IgD-negative memory B cell (primary cell): ENCODE measurements around the gene ATG4B. TPM values are rescaled to one million over a fixed set of nuclear protein-coding genes. Genes with fewer than 3 reads are reported as not detected.
"Not testable (repeated sequence)": the region's sequence is repeated elsewhere in the genome, so short reads cannot be mapped to it uniquely, and the experiment has no call there.

Experiments used
- H3K27ac Mint-ChIP-seq, 3 donors: one replicate each; pipeline ENCODE4 v1.8.0; 2020 to 2022; ENCODE audit warnings: mild to moderate bottlenecking in 3 of 3, mixed read lengths in 3 of 3, moderate library complexity in 1 of 3
- H3K27me3 Mint-ChIP-seq: one replicate; pipeline ENCODE4 v1.8.0; 2021; ENCODE audit warnings: mixed read lengths
- H3K36me3 Mint-ChIP-seq: one replicate; pipeline ENCODE4 v1.8.0; 2020; ENCODE audit warnings: mild to moderate bottlenecking, mixed read lengths
- H3K4me1 Mint-ChIP-seq, 3 donors: one replicate each; pipeline ENCODE4 v1.8.0; 2020 to 2022; ENCODE audit warnings: mixed read lengths in 3 of 3, mild to moderate bottlenecking in 1 of 3
- H3K4me3 Mint-ChIP-seq, 4 donors: one replicate each; pipeline ENCODE4 v1.8.0; 2020 to 2022; ENCODE audit warnings: mild to moderate bottlenecking in 4 of 4, mixed read lengths in 4 of 4, moderate library complexity in 3 of 4
- H3K9me3 Mint-ChIP-seq, 3 donors: one replicate each; pipeline ENCODE4 v1.8.0; 2020 to 2021; ENCODE audit warnings: mixed read lengths in 3 of 3, mild to moderate bottlenecking in 1 of 3
- polyA plus RNA-seq: library from polyadenylated mRNA; unstranded; fragments of 300-500 nt; fragmentation: Illumina TruSeq; gene quantifications from one replicate; pipeline ENCODE4 v1.2.3, GENCODE V29; 2021

The ATG4B gene
- 59.3 TPM for polyA plus RNA-seq

DNA sequence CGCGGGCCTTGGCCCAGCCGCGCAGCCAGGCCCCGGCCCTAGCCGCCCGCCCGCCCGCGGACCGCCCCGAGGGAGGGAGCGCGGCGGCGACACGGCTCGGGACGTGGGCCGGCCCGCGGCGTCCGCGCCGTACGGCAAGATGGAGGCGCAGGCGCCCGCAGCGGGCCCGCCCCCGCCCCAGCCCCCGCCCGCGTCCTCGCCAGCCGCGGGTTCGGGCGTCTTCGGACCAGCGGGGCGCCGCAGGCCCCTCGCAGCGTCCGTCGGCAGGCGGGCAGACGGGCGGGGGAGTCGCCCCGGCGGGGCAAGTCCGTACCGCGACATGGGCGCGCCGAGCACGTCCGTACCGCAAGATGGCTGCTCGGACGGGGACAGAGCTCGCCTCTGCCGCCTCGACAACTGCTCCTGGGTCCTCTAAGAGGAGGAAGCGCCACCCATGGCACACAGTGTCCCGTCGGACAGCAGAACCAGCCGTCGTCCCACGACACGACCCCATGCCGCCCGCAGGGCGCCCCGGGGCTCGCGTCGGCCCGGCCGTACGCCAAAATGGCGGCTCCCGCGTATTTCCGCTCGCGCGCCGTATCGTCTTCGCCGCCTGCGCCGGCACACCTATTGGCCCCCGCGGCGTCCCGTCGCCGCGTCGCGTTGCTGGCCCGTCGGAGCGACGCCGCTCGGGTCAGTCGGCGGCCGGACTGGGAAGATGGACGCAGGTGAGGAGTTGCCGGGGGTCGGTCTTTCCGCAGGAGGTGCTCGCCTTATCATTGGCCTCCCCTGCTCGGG is at the start of gene ATG4B, which contains the start of gene THAP4:
ATG4B (plus strand) TSS at position 676 of the 777 bp plus-strand sequence; CDS start at position 698, 22 bp downstream.
THAP4 (minus strand) TSS at position 141 of the 777 bp plus-strand sequence. CDS start 141 bp downstream, outside the sequence.
- Mint-ChIP-seq H3K27me3 (no peaks in the 10 kb centered on the region), H3K4me1 (peaks cover 21 to 42% (median 30%) of the 10 kb centered on the region in 3 donors), H3K36me3 (peaks cover 4% of the 10 kb centered on the region), H3K4me3 (peak within 1 kb of the TSS; percentile 89 to 96 (median 92)), H3K9me3 (no peaks in the 10 kb centered on the region), H3K27ac (peak within 1 kb of the TSS; percentile 86 to 91 (median 88))

- H3K4me3 Mint-ChIP-seq, H3K27me3 Mint-ChIP-seq, H3K27ac Mint-ChIP-seq, H3K4me1 Mint-ChIP-seq: not testable (repeated sequence)
- Mint-ChIP-seq H3K9me3 (peaks cover 6 to 16% (median 13%) of the 10 kb centered on the region in 3 donors), H3K36me3 (peaks cover 17% of the 10 kb centered on the region)
These were observed 47.6 kb upstream of the ATG4B start for GRCh38 chr2:241589863-241590262.

GRCh38 chr2:241590496-241591455 is 46.7 kb upstream of the ATG4B start:
- H3K36me3 Mint-ChIP-seq: peaks cover 14% of the 10 kb centered on the region
- H3K4me3 Mint-ChIP-seq, H3K4me1 Mint-ChIP-seq, H3K27ac Mint-ChIP-seq, H3K27me3 Mint-ChIP-seq: not testable (repeated sequence)
- peaks cover 6 to 16% (median 8%) of the 10 kb centered on the region in 3 donors for H3K9me3 Mint-ChIP-seq

GRCh38 chr2:241592126-241592845 is 45.2 kb upstream of the ATG4B start:
- no peak overlapping the region for H3K4me3 Mint-ChIP-seq
- peaks cover 7% of the 10 kb centered on the region for H3K36me3 Mint-ChIP-seq
- no peak overlapping the region for H3K27ac Mint-ChIP-seq
- peaks cover 2 to 7% (median 3%) of the 10 kb centered on the region in 3 donors for H3K9me3 Mint-ChIP-seq
- H3K4me1 Mint-ChIP-seq: no peaks in the 10 kb centered on the region
- no peaks in the 10 kb centered on the region for H3K27me3 Mint-ChIP-seq

DNA sequence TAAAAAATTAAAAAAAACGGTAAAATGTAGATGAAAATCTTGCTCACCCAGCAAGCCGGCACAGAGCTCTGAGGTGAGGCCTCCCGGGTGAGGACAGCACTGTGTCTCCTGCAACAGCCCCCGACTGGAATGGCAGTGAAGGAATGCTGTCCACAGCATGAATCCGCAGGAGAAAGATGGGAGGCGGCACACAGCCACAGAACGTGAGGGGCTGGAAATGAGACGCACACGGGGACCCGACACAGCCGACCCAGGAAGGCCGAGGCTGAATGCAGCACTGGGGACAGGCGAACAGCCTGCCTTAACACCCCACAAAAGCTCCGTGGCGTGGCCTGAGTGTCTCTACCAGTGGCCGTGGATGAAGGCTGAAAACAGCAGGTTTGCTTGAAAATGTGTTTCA is 44.2 kb upstream of the ATG4B start:
- Mint-ChIP-seq H3K27ac (no peak overlapping the region), H3K27me3 (no peaks in the 10 kb centered on the region), H3K9me3 (peaks cover 0 to 3% (median 3%) of the 10 kb centered on the region in 3 donors), H3K4me3 (no peak overlapping the region), H3K36me3 (peaks cover 4% of the 10 kb centered on the region), H3K4me1 (peaks cover 0 to 2% (median 0%) of the 10 kb centered on the region in 3 donors)

DNA sequence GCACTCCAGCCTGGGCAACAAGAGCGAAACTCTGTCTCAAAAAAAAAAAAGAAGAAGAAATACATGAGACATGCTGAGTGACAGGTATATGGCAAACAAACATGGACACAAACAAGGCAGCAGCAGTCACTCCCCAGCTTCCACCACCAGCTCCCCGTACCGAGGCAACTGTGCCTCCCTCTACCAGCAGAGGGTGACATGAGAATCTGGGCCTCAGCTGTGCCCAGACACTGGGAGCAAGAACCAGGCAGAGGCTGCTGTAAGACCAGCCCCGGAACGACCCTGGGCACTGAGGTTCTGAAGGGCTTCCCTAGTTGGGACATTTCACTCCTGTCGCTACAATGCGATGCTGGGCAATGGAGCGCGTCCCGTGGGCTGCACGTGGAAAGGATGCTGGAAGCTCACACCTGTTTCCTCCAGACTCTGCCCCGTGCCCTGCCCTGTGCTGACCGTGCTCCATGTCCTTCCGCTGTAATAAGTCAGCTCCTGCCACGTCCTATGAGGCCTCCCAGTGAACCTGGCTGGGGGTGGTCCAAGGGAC is 41.8 kb upstream of the ATG4B start:
- no peaks in the 10 kb centered on the region for H3K27me3 Mint-ChIP-seq
- H3K27ac Mint-ChIP-seq: no peak overlapping the region
- H3K4me1 Mint-ChIP-seq: peaks cover 0 to 3% (median 3%) of the 10 kb centered on the region in 3 donors
- no peak overlapping the region for H3K4me3 Mint-ChIP-seq
- H3K36me3 Mint-ChIP-seq: peaks cover 3% of the 10 kb centered on the region
- no peaks in the 10 kb centered on the region for H3K9me3 Mint-ChIP-seq

DNA sequence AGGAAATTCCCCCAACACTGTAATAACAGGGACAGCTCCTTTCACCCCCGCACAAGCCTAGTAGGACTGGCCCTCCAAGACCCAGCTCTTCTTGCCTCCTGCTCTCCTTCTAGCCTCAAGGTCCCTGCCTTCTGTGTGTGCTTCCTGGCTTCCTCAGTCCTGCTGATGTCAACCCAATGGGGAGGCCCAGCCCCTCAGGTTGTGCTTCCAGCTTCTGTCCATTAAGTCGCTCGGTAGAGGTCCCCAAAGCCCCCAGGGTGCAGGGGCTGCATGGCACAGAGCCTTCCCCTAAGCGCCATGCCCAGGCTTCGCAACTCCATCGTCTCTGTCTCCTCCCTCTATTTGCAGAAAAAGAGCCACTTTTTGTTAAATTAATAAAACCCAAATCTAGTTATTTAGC is 39.9 kb upstream of the ATG4B start:
- Mint-ChIP-seq H3K4me3 (no peak overlapping the region), H3K36me3 (peaks cover 3% of the 10 kb centered on the region), H3K4me1 (peaks cover 0 to 3% (median 3%) of the 10 kb centered on the region in 3 donors), H3K9me3 (no peaks in the 10 kb centered on the region), H3K27me3 (no peaks in the 10 kb centered on the region), H3K27ac (no peak overlapping the region)

- Mint-ChIP-seq H3K4me3 (no peak overlapping the region), H3K9me3 (no peaks in the 10 kb centered on the region), H3K27ac (no peak overlapping the region), H3K27me3 (no peaks in the 10 kb centered on the region), H3K4me1 (peaks cover 0 to 3% (median 3%) of the 10 kb centered on the region in 3 donors), H3K36me3 (peaks cover 3% of the 10 kb centered on the region)
These were observed 39.4 kb upstream of the ATG4B start for GRCh38 chr2:241598061-241598460.

DNA sequence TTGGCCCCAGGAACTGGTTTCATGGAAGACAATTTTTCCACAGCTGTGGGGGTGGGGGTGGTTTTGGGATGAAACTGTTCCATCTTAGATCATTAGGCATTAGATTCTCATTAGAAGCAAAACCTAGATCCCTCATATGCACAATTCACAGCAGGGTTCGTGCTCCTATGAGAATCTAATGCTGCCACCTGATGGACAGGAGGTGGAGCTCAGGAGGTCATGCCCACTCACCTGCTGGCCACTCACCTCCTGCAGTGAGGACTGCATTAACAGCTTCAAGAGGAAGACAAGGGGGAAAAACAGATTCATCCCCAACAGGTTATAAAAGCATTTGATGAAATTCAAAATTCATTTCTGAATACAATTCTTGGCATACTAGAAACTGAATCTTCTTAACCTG is 39.0 kb upstream of the ATG4B start:
- H3K36me3 Mint-ChIP-seq: peaks cover 3% of the 10 kb centered on the region
- no peaks in the 10 kb centered on the region for H3K27me3 Mint-ChIP-seq
- H3K4me3 Mint-ChIP-seq: no peak overlapping the region
- H3K27ac Mint-ChIP-seq: no peak overlapping the region
- peaks cover 0 to 3% (median 3%) of the 10 kb centered on the region in 3 donors for H3K4me1 Mint-ChIP-seq
- H3K9me3 Mint-ChIP-seq: no peaks in the 10 kb centered on the region

- H3K9me3 Mint-ChIP-seq: no peaks in the 10 kb centered on the region
- H3K4me3 Mint-ChIP-seq: no peak overlapping the region
- H3K36me3 Mint-ChIP-seq: peaks cover 3% of the 10 kb centered on the region
- H3K27ac Mint-ChIP-seq: no peak overlapping the region
- peaks cover 0 to 3% (median 3%) of the 10 kb centered on the region in 3 donors for H3K4me1 Mint-ChIP-seq
- no peaks in the 10 kb centered on the region for H3K27me3 Mint-ChIP-seq
These were observed 37.9 kb upstream of the ATG4B start for GRCh38 chr2:241599615-241600014.

- Mint-ChIP-seq H3K36me3 (peaks cover 3% of the 10 kb centered on the region), H3K9me3 (no peaks in the 10 kb centered on the region), H3K27me3 (no peaks in the 10 kb centered on the region), H3K27ac (no peak overlapping the region), H3K4me1 (peaks cover 0 to 3% (median 3%) of the 10 kb centered on the region in 3 donors), H3K4me3 (no peak overlapping the region)
These were observed 35.7 kb upstream of the ATG4B start for GRCh38 chr2:241601841-241602240.

DNA sequence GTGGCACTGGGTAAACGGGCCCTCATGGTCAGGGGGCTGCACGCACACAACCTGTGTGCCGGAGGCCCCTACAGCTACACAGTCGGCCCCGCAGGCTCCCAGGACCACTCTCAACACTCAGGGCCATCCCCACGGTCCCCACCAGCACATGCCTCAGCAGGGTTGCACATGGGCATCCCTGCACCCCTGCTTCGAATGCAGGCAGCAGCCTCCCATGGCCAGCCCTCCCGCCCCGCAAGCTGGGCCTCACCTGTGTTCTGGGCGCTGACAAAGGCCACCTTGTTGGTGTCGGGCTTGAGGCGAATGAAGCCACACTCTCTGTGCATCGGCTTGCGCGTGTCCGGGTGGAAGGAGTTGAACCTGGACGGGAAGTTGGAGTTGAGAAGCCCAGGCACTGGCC is 34.8 kb upstream of the ATG4B start:
- peaks cover 0 to 3% (median 3%) of the 10 kb centered on the region in 3 donors for H3K4me1 Mint-ChIP-seq
- H3K27ac Mint-ChIP-seq: no peak overlapping the region
- no peaks in the 10 kb centered on the region for H3K9me3 Mint-ChIP-seq
- no peaks in the 10 kb centered on the region for H3K27me3 Mint-ChIP-seq
- H3K4me3 Mint-ChIP-seq: no peak overlapping the region
- H3K36me3 Mint-ChIP-seq: peaks cover 3% of the 10 kb centered on the region

GRCh38 chr2:241603686-241604085 is 33.8 kb upstream of the ATG4B start:
- H3K9me3 Mint-ChIP-seq: no peaks in the 10 kb centered on the region
- H3K4me1 Mint-ChIP-seq: peaks cover 0 to 8% (median 4%) of the 10 kb centered on the region in 3 donors
- H3K27me3 Mint-ChIP-seq: no peaks in the 10 kb centered on the region
- no peak overlapping the region for H3K4me3 Mint-ChIP-seq
- peak overlapping the region in 2 of 3 donors; percentile 16 to 59 for H3K27ac Mint-ChIP-seq
- H3K36me3 Mint-ChIP-seq: no peaks in the 10 kb centered on the region

DNA sequence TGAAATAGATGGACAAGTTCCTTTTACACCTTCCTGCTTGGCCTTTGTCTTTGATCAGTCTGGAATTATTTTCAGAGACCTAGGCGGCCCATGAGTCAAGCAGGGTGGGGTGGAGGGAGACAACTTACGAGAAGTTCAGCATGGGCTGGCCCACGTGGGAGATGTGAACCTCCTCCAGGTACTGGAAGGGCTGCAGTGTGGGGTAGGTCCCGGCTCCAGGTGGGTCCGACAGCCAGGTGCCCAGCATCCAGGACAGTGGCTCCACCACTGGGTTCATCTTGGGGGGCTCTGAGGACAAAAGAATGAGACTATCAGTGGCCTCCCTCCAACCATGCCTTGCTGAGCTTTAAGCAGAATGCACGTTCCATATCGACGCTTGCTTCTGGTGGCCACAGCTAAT is 31.3 kb upstream of the ATG4B start:
- no peaks in the 10 kb centered on the region for H3K36me3 Mint-ChIP-seq
- no peaks in the 10 kb centered on the region for H3K27me3 Mint-ChIP-seq
- no peak overlapping the region for H3K4me3 Mint-ChIP-seq
- no peaks in the 10 kb centered on the region for H3K9me3 Mint-ChIP-seq
- peaks cover 5 to 11% (median 7%) of the 10 kb centered on the region in 3 donors for H3K4me1 Mint-ChIP-seq
- no peak overlapping the region for H3K27ac Mint-ChIP-seq
